ENCODE measurements around the gene E2F2. TPM values are rescaled to one million over a fixed set of nuclear protein-coding genes. Genes with fewer than 3 reads are reported as not detected.
A peak's percentile ranks its signal among the peaks of the same experiment; 100 is the strongest.
"Not testable (repeated sequence)": the region's sequence is repeated elsewhere in the genome, so short reads cannot be mapped to it uniquely, and the experiment has no call there.

Gene E2F2
- total and polyA plus RNA-seq, 2 experiments from 2014 or later = 0.51 to 1.2 TPM

DNA sequence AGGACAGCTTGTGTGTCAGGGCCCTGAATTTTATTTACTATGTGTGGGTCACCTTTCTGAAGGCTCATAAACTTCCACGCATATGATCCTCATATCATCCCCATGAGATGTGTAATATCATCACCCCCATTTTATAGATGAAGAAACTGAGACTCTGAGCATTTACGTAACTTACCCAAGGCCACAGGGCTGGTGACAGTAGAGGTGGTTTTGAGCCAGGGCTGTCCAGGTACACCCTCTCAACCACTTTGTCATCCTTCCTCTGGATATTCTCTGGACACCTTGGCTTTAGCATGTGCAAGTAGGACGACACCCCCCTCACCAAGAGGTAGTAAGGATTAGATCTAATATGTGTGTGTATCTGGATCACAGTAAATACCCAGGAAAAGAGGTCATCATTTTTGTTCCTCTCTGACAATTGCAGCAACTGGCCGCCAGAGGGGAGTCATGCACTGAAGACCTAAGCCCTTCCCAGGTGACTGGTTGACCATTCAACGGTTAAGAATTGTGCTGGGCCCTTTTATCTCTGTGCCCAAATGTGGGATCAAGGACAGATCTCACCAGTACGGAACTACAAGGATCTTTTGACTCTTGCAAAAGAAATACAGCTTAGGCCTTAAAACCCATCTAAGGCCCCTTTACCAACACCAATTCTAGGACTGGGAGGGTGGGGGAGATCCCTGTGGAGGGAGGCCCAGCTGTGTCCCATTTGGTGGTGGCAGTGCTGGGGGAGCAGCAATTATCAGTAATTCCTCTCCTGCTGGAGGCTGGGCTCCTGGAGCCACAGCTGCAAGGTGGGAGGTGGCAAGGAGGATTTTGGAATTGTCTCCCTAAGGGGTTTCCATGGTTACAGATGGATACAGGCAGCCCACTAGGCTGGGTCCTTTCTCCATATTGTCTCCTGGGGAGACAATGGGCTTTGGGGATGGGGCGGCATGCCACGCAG, 13.7 kb upstream of the E2F2 start:
- Histone ChIP-seq H3K4me3 (no peak overlapping the region), H3K9me2 (ENCODE audit: insufficient read depth) (no peaks in the 10 kb centered on the region), H3F3A (ENCODE audit: insufficient read depth) (peaks cover 8% of the 10 kb centered on the region), H3K36me3 (ENCODE audit: low read depth) (no peaks in the 10 kb centered on the region), H3K27me3 (replicated peaks; ENCODE audit: insufficient read depth) (no peaks in the 10 kb centered on the region), H3K27ac (no peak overlapping the region), H3K79me2 (ENCODE audit: insufficient read depth) (no peaks in the 10 kb centered on the region), H3K4me1 (ENCODE audit: insufficient read depth) (peaks cover 23% of the 10 kb centered on the region), H3K9me3 (ENCODE audit: low read depth) (no peaks in the 10 kb centered on the region), H4K20me1 (ENCODE audit: insufficient read depth) (no peaks in the 10 kb centered on the region), H2AFZ (peak overlapping the region; percentile 27; the same call in 1 of the 2 replicates), H3K4me2 (ENCODE audit: unreplicated experiment) (peak overlapping the region; percentile 9), H3K9ac (no peak overlapping the region)
- in situ Hi-C loops (cut with MboI) = loop anchor here (5.0 kb wide), 1 partner anchor 98 kb away; no protein-coding TSS in a partner anchor
- whole genome bisulfite sequencing, 2 experiments (ENCODE audit: low coverage in 1 of 2, low lambda C conversion rate in 2 of 2, missing lambda C conversion rate in 2 of 2) = 43 to 44% methylated on average over 8 of the region's 8 CpGs
- no peak for TF ChIP-seq EZH2 (IDR thresholded peaks at IDR 0.05; ENCODE audit: insufficient read depth, poor library complexity, severe bottlenecking)
- no peak for TF ChIP-seq EZH2phosphoT487 (IDR thresholded peaks at IDR 0.05; ENCODE audit: insufficient read depth, low read depth)
- DNase-seq = peak; percentile 87

DNA sequence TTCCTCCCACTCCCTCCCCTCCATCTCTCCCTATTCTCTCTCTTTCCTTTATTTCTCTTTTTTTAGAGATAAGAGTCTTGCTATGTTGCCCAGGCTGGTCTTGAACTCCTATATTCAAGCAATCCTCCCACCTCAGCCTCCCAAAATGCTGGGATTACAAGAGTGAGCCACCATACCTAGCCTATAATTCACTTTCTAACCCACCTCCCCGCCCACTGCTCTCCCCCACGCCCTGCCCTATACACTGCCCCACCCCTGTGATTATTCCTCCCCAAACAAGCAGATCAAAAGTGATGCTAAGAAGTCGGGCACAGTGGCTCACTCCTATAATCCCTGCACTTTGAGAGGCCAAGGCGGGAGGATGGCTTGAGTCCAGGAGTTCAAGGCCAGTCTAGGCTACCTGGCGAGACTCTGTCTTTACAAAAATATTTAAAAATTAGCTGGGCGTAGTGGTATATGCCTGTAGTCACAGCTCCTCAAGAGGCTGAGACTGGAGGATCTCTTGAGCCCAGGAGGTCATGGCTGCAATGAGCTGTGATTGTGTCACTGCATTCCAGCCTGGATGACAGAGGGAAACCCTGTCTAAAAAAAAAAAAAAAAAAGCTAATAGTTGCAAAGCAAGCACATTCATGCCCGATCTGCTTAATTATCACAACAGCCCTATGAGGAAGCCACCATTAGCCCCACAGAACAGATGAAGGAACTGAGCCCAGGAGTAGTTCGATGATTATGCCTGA, 12.8 kb upstream of the E2F2 start:
- TF ChIP-seq EZH2phosphoT487 (IDR thresholded peaks at IDR 0.05; ENCODE audit: insufficient read depth, low read depth) (no peak), EZH2 (IDR thresholded peaks at IDR 0.05; ENCODE audit: insufficient read depth, poor library complexity, severe bottlenecking) (no peak)
- Histone ChIP-seq H2AFZ (no peak overlapping the region), H3K9me2 (ENCODE audit: insufficient read depth) (no peaks in the 10 kb centered on the region), H3K27ac (no peak overlapping the region), H3K79me2 (ENCODE audit: insufficient read depth) (no peaks in the 10 kb centered on the region), H3F3A (ENCODE audit: insufficient read depth) (no peaks in the 10 kb centered on the region; the same call in 1 of the 2 replicates), H3K4me3 (no peak overlapping the region), H3K4me1 (ENCODE audit: insufficient read depth) (peaks cover 17% of the 10 kb centered on the region), H3K36me3 (ENCODE audit: low read depth) (no peaks in the 10 kb centered on the region), H3K9me3 (ENCODE audit: low read depth) (no peaks in the 10 kb centered on the region), H3K27me3 (replicated peaks; ENCODE audit: insufficient read depth) (no peaks in the 10 kb centered on the region), H4K20me1 (ENCODE audit: insufficient read depth) (no peaks in the 10 kb centered on the region), H3K9ac (no peak overlapping the region), H3K4me2 (ENCODE audit: unreplicated experiment) (peak overlapping the region; percentile 9)
- peak; percentile 61 for DNase-seq
- WGBS, 2 experiments (ENCODE audit: low coverage in 1 of 2, low lambda C conversion rate in 2 of 2, missing lambda C conversion rate in 2 of 2) = 60 to 61% methylated on average over 8 of the region's 8 CpGs
- in situ Hi-C loops (cut with MboI) = no loop called here

DNA sequence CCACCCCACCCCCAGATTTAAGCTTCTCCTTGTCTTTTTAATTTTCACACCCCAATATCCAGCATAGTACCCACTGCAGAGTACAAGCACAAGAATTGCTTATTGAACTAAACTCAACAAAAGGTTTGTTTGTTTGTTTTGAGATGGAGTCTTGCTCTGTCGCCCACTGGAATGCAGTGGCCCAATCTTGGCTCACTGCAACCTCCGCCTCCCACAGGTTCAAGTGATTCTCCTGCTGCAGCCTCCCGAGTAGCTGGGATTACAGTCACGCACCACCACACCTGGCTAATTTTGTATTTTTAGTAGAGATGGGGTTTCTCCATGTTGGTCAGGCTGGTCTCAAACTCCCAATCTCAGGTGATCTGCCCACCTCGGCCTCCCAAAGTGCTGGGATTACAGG, 11.9 kb upstream of the E2F2 start:
- H3K79me2 ChIP-seq (ENCODE audit: insufficient read depth); DNase-seq; in situ Hi-C loops (cut with MboI); H3K36me3 ChIP-seq (ENCODE audit: low read depth); H3F3A ChIP-seq (ENCODE audit: insufficient read depth); H4K20me1 ChIP-seq (ENCODE audit: insufficient read depth); H3K27me3 ChIP-seq (replicated peaks; ENCODE audit: insufficient read depth); H3K9me2 ChIP-seq (ENCODE audit: insufficient read depth); H3K27ac ChIP-seq; H3K9me3 ChIP-seq (ENCODE audit: low read depth); H3K4me1 ChIP-seq (ENCODE audit: insufficient read depth); H3K4me2 ChIP-seq (ENCODE audit: unreplicated experiment); H3K9ac ChIP-seq; H2AFZ ChIP-seq; H3K4me3 ChIP-seq: not testable (repeated sequence)
- 88% methylated on average over 5 of the region's 5 CpGs for WGBS, 2 experiments (ENCODE audit: low coverage in 1 of 2, low lambda C conversion rate in 2 of 2, missing lambda C conversion rate in 2 of 2)

DNA sequence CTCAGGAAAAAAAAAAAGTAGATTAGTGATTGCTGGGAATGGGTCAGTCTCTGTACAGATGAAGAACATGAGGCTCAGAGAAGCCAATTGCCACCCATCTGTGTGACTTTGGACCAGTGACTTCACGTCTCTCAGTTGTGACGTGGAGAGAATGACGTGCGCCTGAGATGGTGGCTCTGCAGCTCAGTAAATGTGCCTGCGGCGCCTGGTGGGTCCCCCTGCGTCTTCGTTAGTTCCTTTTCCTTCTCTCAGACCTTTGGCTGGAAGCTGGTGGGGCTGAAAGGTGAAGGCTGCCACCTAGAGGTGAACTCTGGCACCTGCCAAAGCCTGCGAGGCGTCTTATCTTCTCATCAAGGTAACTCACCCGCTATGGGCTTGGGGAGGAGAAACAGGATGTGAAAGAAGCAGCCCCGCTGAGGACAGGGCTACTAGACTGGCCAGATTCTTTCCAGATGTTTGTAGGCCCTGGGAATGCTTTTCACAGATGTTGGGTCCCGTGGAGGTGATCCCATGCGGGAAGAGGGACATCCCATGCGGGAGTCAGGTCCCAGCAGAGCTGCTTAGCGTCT, 8.7 kb upstream of the E2F2 start:
- Histone ChIP-seq H3K4me2 (ENCODE audit: unreplicated experiment) (peak overlapping the region; percentile 60), H3K9me3 (ENCODE audit: low read depth) (no peaks in the 10 kb centered on the region), H3K27ac (no peak overlapping the region), H3K36me3 (ENCODE audit: low read depth) (no peaks in the 10 kb centered on the region), H2AFZ (peak overlapping the region; percentile 80), H3K4me1 (ENCODE audit: insufficient read depth) (peaks cover 20% of the 10 kb centered on the region), H3K27me3 (replicated peaks; ENCODE audit: insufficient read depth) (no peaks in the 10 kb centered on the region), H3K79me2 (ENCODE audit: insufficient read depth) (no peaks in the 10 kb centered on the region), H3K4me3 (peak overlapping the region; percentile 43), H3K9ac (peak overlapping the region; percentile 17; the same call in 1 of the 2 replicates), H3K9me2 (ENCODE audit: insufficient read depth) (no peaks in the 10 kb centered on the region), H3F3A (ENCODE audit: insufficient read depth) (peaks cover 6% of the 10 kb centered on the region; the same call in 1 of the 2 replicates), H4K20me1 (ENCODE audit: insufficient read depth) (no peaks in the 10 kb centered on the region)
- 13 to 14% methylated on average over 16 of the region's 16 CpGs for WGBS, 2 experiments (ENCODE audit: low coverage in 1 of 2, low lambda C conversion rate in 2 of 2, missing lambda C conversion rate in 2 of 2)
- TF ChIP-seq EZH2 (IDR thresholded peaks at IDR 0.05; ENCODE audit: insufficient read depth, poor library complexity, severe bottlenecking) = no peak
- TF ChIP-seq EZH2phosphoT487 (IDR thresholded peaks at IDR 0.05; ENCODE audit: insufficient read depth, low read depth) = no peak
- in situ Hi-C loops (cut with MboI) = no loop called here
- peak; percentile 89 for DNase-seq
